HG03025 (cell line): ENCODE measurements around the gene CC2D1A.

Experiments used
- ATAC-seq: cut with Tn5 transposase; IDR thresholded peaks from one replicate; pipeline ENCODE4 v1.9.1; 2021; ENCODE audit warnings: mild to moderate bottlenecking, moderate library complexity; ENCODE audit not compliant: unreplicated experiment, low FRiP score

The CC2D1A gene

DNA sequence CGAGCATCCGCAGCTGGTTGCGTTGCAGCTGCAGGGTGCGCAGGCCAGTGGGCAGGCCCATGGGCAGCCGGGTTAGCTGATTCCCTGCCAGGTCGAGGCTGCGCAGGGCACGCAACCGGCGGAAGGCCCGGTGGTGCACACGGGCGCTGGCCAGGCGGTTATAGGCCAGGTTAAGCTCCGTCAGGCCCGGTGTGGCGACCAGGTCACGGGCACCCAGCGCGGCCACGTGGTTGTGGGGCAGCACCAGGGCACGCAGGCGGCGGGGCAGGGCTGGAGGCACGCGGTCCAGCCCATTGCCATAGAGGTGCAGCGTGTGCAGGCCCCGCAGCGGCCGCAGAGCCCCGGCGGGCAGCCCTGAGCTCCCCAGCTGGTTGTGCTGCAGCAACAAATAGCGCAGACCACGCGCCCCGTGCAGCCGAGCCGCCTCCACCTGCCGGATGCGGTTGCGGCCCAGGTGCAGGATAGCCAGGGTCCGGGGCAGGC is 27.0 kb downstream of the CC2D1A start:
- ATAC-seq = no peak

DNA sequence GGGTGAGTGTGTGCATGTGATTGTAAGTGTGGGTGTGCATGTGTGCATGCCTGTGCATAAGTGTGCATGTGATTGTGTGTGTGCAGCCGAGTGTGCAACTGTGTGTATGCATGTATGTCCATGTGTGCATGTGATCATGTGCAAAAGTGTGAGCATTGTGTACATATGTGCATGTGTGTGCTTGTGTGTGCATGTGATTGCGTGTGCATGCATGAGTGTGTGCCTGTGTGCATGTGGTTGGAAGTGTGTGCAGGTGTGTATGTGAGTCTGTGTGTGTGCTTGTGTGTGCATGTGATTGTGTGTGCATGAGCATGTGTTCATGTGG is 28.7 kb downstream of the CC2D1A start:
- no peak for ATAC-seq

GRCh38 chr19:13935765-13936510 is 29.9 kb downstream of the CC2D1A start:
- no peak for ATAC-seq

- no peak for ATAC-seq
These were observed 31.7 kb downstream of the CC2D1A start for GRCh38 chr19:13937479-13938300.

GRCh38 chr19:13938301-13939064 is 32.5 kb downstream of the CC2D1A start, which contains the start of gene PODNL1:
Gene PODNL1, minus strand, starts transcription at chr19:13938417. Its CDS starts 236 bp downstream, at chr19:13938181.
- ATAC-seq = no peak

- ATAC-seq = no peak
These were observed 36.2 kb downstream of the CC2D1A start for GRCh38 chr19:13942023-13942684.

GRCh38 chr19:13946414-13946813 is 40.4 kb downstream of the CC2D1A start:
- no peak for ATAC-seq

- no peak for ATAC-seq
These were observed 45.0 kb downstream of the CC2D1A start for GRCh38 chr19:13951043-13951442.

- ATAC-seq = no peak
These were observed 45.8 kb downstream of the CC2D1A start for GRCh38 chr19:13951799-13952153.

- ATAC-seq = peak; percentile 92
These were observed 46.3 kb downstream of the CC2D1A start, which contains the start of gene DCAF15 for GRCh38 chr19:13952154-13952930. Gene DCAF15, plus strand, starts transcription at chr19:13952509. Its CDS starts 4 bp downstream, at chr19:13952513.

DNA sequence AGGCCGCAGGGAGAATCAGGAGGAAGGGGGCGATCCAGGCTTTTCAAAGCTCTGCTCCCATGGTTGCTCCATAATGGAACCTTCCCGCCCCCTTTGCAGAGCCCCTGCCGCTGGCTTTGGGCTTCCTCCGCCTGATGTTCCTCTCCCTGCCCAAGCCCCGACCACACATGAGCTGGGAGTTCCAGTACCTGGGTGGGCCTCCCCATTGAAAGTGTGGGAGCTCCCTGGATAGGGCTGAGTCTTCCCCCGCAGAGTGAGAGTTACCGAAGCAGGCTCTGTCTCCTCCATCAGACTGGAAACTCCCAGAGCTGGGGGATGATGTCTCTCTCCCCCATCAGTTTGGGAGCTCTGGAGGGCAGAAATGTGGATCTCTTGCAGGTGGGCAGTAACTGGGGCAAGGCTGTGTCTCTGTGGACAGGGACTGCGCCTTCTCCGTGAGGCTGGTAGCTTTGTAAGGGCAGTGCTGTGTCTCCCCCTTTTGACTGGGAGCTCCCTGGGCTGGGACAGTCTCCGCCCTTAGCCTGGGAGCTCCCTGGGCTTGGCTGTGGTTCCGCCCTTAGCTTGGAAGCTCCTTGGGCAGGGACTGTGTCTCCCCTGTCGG is 47.0 kb downstream of the CC2D1A start:
- no peak for ATAC-seq

- no peak for ATAC-seq
These were observed 48.2 kb downstream of the CC2D1A start for GRCh38 chr19:13954185-13954584.

GRCh38 chr19:13955662-13956364 is 49.8 kb downstream of the CC2D1A start:
- no peak for ATAC-seq

- ATAC-seq = no peak
These were observed 50.4 kb downstream of the CC2D1A start for GRCh38 chr19:13956365-13956744.

- no peak for ATAC-seq
These were observed 51.0 kb downstream of the CC2D1A start for GRCh38 chr19:13957051-13957450.

GRCh38 chr19:13958043-13958442 is 52.0 kb downstream of the CC2D1A start:
- ATAC-seq = no peak

GRCh38 chr19:13959141-13959961 is 53.4 kb downstream of the CC2D1A start:
- no peak for ATAC-seq
